ENCODE data around the gene DLGAP1. TPM values are rescaled to one million over a fixed set of nuclear protein-coding genes. Genes with fewer than 3 reads are reported as not detected.
A peak's percentile ranks its signal among the peaks of the same experiment; 100 is the strongest.

Gene DLGAP1
- polyA plus RNA-seq, 1 donor from 2014 or later = 4.5 TPM

- Histone ChIP-seq H3K36me3 (ENCODE audit: insufficient read depth, low read length) (no peaks in the 10 kb centered on the region), H3K9ac (ENCODE audit: low read length) (no peak overlapping the region), H3K79me2 (replicated peaks; ENCODE audit: insufficient read depth, low read length) (no peaks in the 10 kb centered on the region), H2AFZ (ENCODE audit: low read depth, low read length) (no peak overlapping the region), H3K9me2 (ENCODE audit: insufficient read depth, low read length) (no peaks in the 10 kb centered on the region), H3K9me3 (ENCODE audit: low read length) (no peaks in the 10 kb centered on the region), H3K27ac (ENCODE audit: low read length) (no peak overlapping the region), H3K4me3 (ENCODE audit: low read length) (peak overlapping the region; percentile 35), H4K20me1 (ENCODE audit: insufficient read depth) (no peaks in the 10 kb centered on the region), H3K27me3 (ENCODE audit: insufficient read depth, low read depth, low read length) (no peaks in the 10 kb centered on the region), H3F3A (ENCODE audit: insufficient read depth, low read length, poor library complexity, severe bottlenecking) (no peaks in the 10 kb centered on the region), H3K4me2 (ENCODE audit: low read length) (no peak overlapping the region)
- TF ChIP-seq RAD21 (conservative IDR thresholded peaks at IDR 0.05) (no peak), POLR2AphosphoS5 (IDR thresholded peaks at IDR 0.05) (no peak), TAF1 (IDR thresholded peaks at IDR 0.05; ENCODE audit: low read depth) (no peak)
Observed at GRCh38 chr18:4352746-4353551, 102.2 kb downstream of the DLGAP1 start.

- Histone ChIP-seq H3K27me3 (ENCODE audit: insufficient read depth, low read depth, low read length) (no peaks in the 10 kb centered on the region), H3K9me3 (ENCODE audit: low read length) (no peaks in the 10 kb centered on the region), H2AFZ (ENCODE audit: low read depth, low read length) (no peak overlapping the region), H3K27ac (ENCODE audit: low read length) (no peak overlapping the region), H3K36me3 (ENCODE audit: insufficient read depth, low read length) (no peaks in the 10 kb centered on the region), H3F3A (ENCODE audit: insufficient read depth, low read length, poor library complexity, severe bottlenecking) (no peaks in the 10 kb centered on the region), H4K20me1 (ENCODE audit: insufficient read depth) (no peaks in the 10 kb centered on the region), H3K9me2 (ENCODE audit: insufficient read depth, low read length) (no peaks in the 10 kb centered on the region), H3K9ac (ENCODE audit: low read length) (no peak overlapping the region), H3K4me3 (ENCODE audit: low read length) (no peak overlapping the region), H3K4me2 (ENCODE audit: low read length) (no peak overlapping the region), H3K79me2 (replicated peaks; ENCODE audit: insufficient read depth, low read length) (no peaks in the 10 kb centered on the region)
- TF ChIP-seq RAD21 (conservative IDR thresholded peaks at IDR 0.05) (no peak), EP300 (conservative IDR thresholded peaks at IDR 0.05; ENCODE audit: poor library complexity, severe bottlenecking) (no peak), EZH2 (IDR thresholded peaks at IDR 0.05; ENCODE audit: borderline replicate concordance, insufficient read depth, low read length, poor library complexity, severe bottlenecking) (no peak), MXI1 (conservative IDR thresholded peaks at IDR 0.05; ENCODE audit: poor library complexity, severe bottlenecking) (no peak), REST (IDR thresholded peaks at IDR 0.05; ENCODE audit: borderline replicate concordance) (no peak), POLR2AphosphoS5 (IDR thresholded peaks at IDR 0.05) (peak; percentile 61), TAF1 (IDR thresholded peaks at IDR 0.05; ENCODE audit: low read depth) (no peak), SMC3 (conservative IDR thresholded peaks at IDR 0.05; ENCODE audit: poor library complexity) (no peak), CTCF (IDR thresholded peaks at IDR 0.05; ENCODE audit: poor library complexity, severe bottlenecking) (peak; percentile 36)
Observed at GRCh38 chr18:4351005-4351404, 104.1 kb downstream of the DLGAP1 start.

Data from neural cell (in vitro differentiated cells).